NOMO-1 (cell line): ENCODE measurements around the gene LPAR1.

Source experiments
- DNase-seq, 2 experiments: peaks; one replicate each; lab custom pipeline; 2025; ENCODE audit not compliant: unreplicated experiment in 2 of 2; lab: John Stamatoyannopoulos, UW

LPAR1 gene

DNA sequence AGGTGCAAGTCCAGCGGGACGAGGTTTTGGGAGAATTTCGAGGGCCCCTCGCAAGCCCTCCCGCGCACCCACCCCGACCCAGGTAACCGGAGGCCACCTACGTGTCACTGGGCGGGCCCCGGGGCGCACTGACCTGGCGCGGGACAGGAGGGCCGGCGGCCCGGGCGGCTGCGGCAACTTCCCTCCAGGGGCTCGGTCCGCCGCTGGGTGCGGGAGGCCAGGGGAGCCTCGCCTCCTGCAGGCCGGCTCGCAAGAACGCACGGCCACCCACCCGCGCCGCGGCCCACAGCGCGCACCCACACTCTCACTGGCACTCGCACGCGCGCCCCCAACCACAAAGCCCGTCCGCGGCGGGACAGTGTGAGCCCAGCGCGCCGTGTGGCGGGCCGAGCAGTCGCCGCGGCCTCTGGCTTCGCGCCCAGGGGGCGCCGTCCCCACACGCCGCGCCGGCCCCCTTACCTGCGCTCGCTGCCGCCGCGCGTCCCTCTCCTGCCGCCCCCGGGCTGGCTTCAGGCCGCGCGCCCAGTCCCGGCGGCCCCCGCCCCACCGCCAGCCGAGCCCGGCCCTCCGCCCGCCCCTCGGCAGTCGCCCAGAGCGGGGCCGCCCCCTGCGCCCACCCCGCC is 451 bp downstream of the LPAR1 start:
- peak; percentile 42 to 69 for DNase-seq

DNA sequence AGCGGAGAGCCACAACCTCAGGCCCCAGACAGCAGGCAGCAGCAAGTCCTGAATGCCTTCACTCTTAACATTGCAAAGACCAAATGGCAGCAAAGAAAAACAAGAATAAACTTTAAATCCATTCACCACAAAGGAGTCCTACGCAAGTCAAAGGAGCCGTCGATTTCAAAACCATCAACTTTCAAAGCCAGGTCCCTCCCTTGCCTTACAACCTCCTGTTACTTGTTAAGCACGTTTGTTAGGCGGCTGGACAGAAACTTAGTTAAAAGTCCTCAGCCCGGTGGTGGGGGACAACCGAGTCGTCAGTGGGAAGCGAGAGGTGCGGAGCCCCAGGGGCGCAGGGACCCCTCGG is 938 bp downstream of the LPAR1 start:
- DNase-seq: peak in 1 of 2 experiments; percentile 22

DNA sequence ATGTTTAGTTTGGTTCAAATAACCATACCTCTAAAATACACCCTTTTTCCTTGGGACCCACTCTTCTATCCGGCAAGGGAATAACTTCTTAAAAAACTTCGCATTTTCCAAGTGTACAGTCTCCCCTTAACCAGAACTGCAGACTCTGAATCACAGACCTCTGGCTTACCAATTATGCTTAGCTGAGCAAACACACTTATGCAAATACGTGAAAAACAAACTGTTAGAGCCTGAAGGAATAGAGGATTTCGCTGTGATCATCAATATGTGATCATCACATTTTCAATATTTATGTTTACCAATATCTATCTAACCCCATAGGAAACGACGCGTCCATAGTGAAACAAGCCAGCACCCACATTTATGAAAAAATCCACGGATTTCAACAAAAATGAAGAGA is 1.3 kb downstream of the LPAR1 start:
- DNase-seq: no peak

DNA sequence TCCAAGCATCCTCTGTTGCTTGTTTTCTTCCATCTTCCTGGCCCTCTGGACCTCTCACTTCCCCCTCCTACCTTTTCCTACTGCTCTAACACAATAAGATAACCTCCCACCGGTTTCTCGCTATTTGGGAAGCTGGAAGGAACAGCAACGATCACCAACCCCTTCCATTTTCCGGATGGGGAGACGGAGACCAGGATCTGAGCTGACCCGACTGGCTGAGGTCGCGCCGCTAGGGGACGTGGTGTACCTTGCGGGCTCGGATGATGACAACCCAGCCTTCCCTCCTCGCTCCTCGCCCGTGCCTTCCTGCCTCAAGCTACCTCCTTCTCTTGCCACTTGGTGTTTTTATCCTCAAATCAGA is 1.9 kb downstream of the LPAR1 start:
- peak in 1 of 2 experiments; percentile 34 for DNase-seq

DNA sequence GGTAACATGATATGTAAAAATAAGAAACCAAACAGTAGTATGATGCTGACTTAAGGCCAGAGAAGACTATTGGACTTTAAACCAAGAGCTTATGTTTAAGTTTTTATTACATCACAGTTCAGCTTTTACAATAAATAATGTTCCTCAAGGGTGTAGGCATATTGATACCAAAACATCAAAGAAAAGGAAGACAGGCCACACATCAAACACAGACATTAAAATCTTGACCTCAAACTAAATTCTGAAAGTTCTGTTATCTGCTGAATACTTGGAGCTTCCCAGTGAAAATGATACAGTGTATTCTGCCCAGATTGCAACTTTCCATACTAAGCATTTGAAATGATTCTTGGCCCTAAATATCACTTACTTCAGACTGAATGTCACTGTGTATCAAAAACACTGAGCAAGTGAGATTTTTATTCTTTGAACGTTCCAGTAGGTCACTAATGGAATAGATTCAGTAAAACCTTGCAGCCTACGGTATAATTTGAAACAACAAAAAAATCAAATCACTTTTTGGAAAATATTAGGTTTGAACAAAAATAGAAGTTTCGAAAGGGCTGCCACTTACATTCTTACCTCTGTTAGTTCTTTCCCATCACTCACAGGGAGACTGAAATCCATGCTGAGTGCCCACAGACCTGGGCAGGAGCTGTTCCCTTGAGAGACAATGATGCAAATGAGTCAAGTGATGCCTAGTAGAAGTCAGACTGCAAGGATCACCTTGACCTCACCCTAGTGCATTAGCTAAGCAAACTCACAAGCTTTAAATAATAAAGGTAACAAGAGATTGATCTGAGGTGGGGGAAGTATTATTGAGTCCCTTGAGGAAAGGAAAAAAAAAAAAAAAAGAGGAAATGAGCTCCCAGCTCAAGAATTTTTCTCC is 2.5 kb downstream of the LPAR1 start:
- no peak for DNase-seq

DNA sequence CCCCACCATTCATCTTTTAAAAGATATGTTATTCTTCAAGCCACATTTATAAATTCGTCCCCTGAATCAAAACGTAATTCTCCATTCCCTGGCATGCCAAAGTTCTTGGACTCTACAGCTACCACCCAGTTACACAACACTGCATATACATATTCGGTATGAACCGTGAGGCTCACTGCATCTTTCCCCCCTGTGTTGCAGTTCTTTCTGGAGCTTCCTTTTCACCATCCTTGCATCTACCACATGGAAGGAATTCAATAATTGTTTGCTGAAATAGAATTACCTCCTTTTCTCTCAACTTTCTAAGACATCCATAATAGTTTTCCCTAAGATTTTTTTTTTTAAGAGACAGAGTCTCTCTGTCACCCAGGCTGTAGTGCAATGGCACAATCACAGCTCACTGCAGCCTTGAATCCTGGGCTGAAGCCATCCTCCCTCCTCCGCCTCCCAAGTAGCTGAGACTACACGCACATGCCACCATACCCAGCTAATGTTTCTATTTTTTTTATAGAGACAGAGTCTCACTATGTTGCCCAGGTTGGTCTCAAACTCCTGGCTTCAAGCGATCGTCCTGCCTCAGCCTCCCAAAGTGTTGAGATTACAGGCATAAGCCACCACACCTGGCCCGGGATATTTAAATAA is 3.3 kb downstream of the LPAR1 start:
- peak in 1 of 2 experiments; percentile 26 for DNase-seq

DNA sequence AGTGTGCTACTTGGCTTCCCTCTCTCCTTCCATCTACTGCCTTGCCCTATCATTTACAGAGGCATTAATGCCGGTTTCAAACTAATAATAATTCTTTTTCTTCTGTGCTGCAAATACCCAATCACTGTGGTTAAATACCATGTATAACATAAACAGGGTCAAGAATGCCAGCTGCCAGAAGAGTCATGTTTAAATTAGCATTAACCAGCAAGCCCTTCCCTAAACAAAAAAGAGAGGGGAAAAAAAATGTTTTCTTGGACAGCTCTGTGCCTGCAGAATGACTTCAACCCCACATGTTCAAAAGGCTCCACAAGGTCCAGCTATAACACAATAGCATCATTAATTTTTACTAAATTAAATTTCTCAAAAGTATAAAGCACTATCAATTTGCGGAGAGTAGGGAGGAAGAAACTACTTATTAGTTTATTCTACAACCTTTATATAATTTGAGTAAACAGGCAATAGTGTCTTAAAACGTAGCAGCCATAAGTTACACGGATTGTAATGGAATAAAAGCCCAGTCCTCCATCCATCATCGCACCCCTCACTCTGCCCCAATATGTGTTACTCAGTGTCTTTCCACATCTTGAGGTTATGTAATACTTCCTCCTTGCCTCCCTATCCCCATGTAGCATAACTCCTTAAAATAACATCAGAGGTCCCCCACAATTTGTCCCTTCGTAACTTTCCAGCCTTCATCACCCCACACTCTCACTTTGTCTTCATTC is 3.9 kb downstream of the LPAR1 start:
- DNase-seq: peak in 1 of 2 experiments; percentile 26

DNA sequence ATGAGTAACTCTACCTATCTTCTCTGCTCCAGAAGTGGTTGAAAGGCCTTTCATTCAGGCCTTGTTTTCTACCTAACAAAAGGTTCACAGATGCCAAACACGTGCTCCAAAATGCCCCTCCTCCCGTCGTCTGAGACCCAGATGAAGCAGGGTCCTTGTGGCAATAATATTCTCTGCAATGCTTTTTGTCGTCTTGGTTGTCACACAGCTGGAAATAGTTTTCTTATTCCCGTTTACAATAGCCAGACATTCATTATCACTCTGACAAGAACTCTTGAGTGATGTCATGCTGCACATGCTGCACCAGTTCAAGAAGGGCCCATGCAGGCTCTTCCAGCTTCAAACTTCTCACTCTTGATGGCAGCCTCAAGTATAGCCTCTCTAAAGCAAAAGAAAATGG is 7.8 kb downstream of the LPAR1 start:
- DNase-seq: no peak

DNA sequence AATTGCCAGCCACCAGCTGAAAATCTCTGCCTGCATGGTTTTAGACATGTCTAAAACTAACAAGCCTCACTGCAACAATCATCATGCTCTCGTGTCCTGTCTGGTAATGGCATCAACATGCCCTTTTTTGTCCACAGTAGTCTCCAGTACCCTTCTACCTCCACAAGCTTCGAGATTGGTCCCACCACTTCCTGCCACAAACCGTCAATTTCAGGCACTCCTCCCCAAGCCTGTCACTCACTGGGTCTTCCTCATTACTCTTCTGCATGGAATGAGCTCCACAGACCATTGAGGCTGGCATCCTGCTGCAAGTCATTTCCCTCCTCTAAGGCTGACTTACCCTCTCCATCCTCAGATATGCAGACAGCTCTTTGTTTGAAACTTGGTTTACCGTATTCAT is 9.0 kb downstream of the LPAR1 start:
- DNase-seq: peak; percentile 65 to 67

DNA sequence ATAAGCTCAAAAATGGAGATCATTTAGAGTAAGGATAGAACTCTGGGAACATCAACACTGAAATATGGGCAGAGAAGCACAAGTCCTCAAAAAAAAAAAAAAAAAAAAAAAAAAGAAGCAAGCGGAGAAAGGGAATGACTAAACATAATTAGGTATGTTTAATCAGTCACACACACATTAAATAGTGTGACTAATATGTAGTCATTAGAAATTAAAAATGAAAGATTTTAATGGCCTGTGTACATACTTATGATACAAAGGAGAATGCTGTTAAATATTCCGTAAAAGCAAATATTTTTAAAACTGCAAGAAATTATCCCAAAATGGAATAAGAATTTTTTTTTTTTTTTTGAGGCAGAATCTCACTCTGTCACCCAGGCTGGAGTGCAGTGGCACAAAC is 10.5 kb downstream of the LPAR1 start:
- DNase-seq: no peak

DNA sequence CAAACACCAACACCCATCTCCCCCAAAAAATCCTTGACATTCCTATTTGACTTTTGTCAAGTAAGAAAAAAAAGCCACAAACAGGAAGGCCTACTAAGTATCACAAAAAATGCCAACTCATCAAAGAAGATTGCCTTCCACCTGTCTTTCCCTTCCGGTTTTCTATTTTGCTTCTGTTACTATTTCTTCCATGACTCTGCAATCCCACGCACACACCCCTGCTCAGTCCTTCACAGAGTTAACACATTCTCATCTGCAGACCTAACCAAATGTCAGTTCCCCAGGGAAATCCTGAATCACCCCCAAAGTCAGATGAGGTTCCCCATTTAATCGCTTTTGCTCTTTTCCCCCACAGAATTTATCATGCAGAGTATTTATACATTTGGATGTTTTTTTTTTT is 15.1 kb downstream of the LPAR1 start:
- DNase-seq: peak in 1 of 2 experiments; percentile 11

DNA sequence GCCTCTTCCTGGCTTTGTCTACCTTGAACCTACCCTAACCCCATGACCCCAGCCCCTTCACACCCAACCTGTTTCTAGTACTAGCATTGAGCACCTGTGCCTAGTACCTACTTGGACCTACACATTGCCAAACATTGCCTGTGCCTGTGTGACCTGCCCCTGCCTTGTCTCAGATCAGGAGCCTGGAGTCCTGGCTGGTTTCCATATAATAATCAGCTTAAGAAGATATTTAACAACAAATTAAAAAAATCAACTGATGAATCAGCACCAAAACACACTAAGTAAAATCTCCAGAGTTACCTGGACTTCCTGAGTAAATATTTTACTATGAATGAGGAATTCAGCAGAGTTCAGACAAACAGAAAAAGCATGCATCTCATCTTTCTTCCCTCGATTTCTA is 17.7 kb downstream of the LPAR1 start:
- DNase-seq: no peak

DNA sequence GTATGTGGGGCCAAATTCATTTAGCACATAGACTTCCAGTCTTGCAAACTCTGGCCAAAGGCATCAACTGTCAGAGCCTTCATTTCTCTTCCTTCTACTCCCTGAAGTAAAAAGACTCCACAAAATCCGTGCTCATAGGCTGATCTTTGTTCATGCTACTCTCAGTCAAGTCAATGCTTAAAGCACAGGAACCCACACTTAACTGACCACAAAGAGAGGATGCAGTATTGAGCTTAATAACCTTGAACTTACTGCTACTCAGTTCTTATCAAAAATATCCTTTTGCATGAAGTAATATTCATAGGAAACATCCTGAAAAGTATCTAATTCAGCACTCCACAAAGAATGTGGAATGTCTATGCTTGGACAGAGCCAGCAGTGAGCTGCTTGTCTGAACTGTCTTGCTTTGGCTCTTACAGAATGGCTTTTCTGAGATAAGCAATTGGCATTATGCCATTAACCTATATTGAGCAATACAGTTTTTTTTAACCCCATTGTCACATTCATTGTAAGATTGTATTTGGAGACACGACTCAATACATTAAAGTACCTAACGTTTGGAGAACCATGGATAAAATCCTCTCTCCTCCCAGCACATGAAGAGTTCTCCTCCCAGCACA is 21.7 kb downstream of the LPAR1 start:
- peak in 1 of 2 experiments; percentile 40 for DNase-seq

DNA sequence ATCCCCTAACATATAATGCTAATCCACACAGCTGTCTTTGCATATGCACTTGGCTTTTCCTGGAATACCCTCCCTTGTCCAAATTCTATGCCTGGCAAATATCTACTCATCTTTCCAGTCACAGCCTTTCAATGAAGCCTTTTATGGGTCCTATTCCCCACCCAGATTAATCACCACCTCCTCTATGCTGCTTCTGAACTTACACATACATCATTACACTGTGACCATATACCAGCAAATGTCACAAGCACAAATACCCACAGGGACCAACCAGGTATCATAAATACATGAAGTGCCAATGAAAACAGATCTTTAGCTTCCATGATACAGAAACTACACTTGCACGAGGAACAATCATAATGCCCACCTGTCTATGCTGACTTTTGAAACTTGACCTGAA is 22.3 kb downstream of the LPAR1 start:
- no peak for DNase-seq

DNA sequence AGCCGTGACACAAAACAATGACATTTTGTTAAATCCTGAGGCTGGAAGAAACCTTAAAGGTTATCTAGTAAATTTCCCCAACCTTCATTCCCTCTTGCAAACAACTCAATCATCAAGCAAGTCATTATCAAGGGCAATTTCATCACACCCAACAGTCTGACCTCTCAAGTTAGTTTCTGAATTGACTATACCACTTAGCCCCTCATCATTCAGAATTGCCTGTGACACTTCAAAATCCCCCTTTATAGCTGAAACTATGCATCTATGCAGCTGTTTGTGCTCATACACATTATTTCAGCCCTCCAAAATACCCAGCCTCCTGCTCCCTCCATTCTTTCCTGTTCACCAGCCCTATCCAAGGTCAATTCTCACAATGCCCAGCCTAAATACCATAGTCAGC is 24.6 kb downstream of the LPAR1 start:
- DNase-seq: no peak

DNA sequence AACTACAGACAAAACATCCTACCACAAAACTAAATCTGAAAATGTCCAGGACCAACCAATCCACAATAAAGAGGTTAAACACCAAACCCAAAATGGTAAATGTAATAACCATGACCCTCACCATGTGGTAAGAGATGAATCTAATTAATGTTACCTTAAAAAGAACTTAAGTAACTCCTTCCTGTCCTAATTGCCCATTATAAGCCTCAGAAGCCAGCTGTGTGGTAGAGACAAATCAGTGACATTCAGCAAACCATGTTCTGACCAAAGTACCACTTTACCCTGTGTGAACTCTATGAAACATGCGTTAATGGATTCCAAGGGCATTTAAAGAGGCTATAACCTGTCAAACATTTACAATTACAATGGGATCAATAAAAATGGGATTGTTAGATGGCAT is 25.0 kb downstream of the LPAR1 start:
- no peak for DNase-seq

DNA sequence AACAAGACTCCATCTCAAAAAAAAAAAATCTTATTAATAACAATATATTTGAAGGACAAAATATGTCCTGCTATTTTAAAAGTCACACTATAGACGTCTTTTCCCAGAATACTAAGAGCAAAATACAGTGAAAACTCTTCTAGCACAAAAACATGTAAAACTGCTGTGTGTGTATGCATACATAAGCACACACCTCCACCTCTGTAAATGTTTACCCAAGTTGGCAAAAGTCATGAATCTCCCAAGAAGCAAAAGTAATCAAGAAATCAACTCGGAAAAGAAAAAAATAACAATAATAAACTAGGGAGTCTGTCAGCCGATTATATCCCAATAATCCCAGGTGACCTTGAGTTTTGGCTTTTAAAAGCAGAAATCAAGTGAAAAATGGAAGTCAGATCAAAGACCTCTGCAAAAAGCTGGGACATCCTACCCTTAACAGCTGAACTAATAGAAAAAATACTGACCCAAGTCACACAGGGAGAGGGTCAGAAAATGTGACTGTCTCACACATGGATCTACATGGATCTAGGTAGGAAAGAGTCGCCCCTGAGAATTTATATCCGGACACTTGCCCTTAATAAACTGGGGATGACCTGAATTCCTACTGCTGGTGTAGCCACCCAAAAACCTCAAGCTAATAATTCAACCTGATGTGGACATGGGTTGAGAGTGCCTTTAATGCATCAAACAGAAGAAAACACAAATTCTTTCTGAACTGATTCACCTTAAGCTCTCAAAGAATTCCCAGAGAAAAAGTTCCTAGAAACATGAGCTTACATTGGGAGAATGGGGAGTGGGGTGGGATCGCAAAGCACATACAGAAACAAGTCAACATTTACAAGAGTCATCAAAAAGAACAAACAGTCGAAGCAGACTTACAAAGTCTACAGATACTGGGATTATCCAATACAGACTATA is 29.9 kb downstream of the LPAR1 start:
- no peak for DNase-seq

DNA sequence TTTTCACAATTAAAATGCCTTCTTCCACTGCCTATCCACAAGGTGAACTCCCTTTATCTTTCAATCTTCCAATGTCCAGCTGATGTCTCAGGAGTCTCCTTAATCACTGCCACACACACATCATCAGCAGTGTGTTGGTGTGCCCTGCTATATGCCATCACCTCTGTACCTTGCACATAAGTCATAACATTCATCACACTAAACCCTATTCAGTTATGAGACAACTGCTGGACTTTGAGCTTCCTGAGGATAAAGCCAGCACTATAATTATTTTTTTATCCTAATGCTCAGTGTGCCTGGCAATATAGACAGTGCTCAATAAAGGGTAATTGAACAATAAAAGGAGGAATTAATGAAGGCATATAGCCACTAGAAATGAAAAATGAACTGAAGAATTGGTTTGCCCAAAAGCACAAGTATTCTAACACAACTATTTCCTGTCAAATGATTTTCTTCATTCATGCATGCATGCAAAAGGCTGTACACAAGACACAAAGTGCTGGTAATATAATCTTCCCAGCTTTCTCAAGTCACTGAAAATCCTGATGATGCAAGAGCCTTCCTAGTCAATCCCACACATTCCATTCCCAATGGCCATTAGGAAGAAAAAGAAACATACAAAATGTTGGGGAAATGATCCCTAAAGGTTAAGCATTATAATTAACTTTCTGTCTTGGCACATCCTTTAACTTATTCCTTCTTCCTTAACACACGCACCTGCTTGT is 32.4 kb downstream of the LPAR1 start:
- no peak for DNase-seq

DNA sequence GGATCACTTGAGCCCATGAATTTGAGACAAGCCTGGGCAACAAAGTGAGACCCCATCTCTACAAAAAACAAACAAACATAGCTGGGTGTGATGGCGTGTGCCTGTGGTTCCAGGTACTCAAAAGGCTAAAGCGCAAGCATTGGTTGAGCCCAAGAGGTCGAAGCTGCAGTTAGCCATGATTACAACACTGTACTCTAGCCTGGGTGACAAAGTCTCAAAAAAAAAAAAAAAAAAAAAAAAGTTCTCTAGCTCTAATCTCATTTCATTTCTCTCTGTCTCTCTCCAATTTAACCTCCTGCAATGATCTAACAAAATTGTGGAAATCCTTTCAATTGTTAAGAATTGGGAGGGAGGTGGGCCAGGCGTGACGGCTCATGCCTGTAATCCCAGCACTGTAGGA is 33.3 kb downstream of the LPAR1 start:
- no peak for DNase-seq
